Central memory CD8-positive, alpha-beta T cell (primary cell): Measurements from ENCODE around the gene C1orf210.
A peak's percentile ranks its signal among the peaks of the same experiment; 100 is the strongest.

Experiments
- ATAC-seq: fragments of 150-1000 bp; cut with Tn5 transposase; replicated peaks from 2 replicates; pipeline ENCODE4 v1.10.0; 2022; ENCODE audit warnings: mild to moderate bottlenecking, moderate FRiP score, moderate number of reproducible peaks; ENCODE audit not compliant: poor library complexity, severe bottlenecking; ENCODE audit errors: extremely low read depth
- DNase-seq, 2 donors: peaks; one replicate each; pipeline ENCODE4 v3.0.0; 2021; ENCODE audit warnings: low spot score in 2 of 2
- H3K27ac Mint-ChIP-seq: one replicate; pipeline ENCODE4 v1.8.0; 2022; ENCODE audit warnings: low read depth, mild to moderate bottlenecking, moderate library complexity, mixed read lengths
- H3K27me3 Mint-ChIP-seq: one replicate; pipeline ENCODE4 v1.8.0; 2022; ENCODE audit warnings: mixed read lengths
- H3K36me3 Mint-ChIP-seq: one replicate; pipeline ENCODE4 v1.8.0; 2022; ENCODE audit warnings: mild to moderate bottlenecking, moderate library complexity, mixed read lengths; ENCODE audit not compliant: insufficient read depth
- H3K4me1 Mint-ChIP-seq: one replicate; pipeline ENCODE4 v1.8.0; 2022; ENCODE audit warnings: mixed read lengths
- H3K4me3 Mint-ChIP-seq: one replicate; pipeline ENCODE4 v1.8.0; 2022; ENCODE audit warnings: mild to moderate bottlenecking, moderate library complexity, mixed read lengths
- H3K9me3 Mint-ChIP-seq: one replicate; pipeline ENCODE4 v1.8.0; 2022; ENCODE audit warnings: mixed read lengths

Gene C1orf210

DNA sequence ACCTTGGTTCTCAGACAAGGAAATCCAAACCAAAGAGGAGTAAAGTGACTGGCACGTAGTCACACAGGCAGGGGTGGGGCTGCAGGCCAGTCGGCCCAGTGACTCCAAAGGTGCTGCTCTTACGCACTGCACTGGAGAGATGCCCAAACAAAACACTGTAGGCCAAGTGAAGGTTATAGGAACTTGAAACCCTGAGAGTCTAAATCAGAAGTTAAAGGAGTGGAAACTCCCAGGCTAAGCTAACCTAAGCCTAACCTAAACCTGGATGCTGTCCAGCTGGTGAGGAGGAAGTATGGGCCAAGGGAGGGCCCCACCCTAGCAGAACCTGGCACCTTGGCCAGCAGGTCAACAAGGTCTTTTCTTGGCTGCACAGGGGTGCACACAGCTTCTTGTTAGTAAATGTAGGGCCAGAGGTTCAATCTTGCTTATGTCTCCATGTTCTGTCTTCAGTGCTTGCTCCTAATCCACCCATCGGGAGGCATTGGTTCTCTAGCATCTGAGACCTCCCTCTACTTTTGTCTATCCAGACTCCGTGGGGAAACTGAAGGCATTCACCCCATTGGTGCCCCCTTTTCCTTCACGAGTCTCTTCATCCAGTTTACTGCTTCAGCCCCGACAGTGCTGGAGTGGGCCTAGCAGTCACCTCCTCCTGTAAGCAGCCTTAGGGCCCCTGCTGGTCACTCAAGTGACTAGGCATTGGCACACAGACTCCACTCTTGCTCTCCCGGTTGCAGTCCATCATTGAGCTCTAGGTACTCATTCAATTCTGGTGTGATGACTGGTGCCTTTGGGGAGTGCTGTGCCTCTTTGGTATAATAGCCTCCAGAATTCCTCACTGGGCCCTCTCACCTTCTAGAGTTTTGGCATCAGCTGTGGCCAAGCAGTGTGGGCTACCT is 28.5 kb downstream of the C1orf210 start:
- ATAC-seq (no peak), DNase-seq (no peak)
- Mint-ChIP-seq H3K27ac (no peak overlapping the region), H3K36me3 (peaks cover 4% of the 10 kb centered on the region), H3K4me1 (no peaks in the 10 kb centered on the region), H3K9me3 (no peaks in the 10 kb centered on the region), H3K4me3 (no peak overlapping the region), H3K27me3 (peaks cover 37% of the 10 kb centered on the region)

DNA sequence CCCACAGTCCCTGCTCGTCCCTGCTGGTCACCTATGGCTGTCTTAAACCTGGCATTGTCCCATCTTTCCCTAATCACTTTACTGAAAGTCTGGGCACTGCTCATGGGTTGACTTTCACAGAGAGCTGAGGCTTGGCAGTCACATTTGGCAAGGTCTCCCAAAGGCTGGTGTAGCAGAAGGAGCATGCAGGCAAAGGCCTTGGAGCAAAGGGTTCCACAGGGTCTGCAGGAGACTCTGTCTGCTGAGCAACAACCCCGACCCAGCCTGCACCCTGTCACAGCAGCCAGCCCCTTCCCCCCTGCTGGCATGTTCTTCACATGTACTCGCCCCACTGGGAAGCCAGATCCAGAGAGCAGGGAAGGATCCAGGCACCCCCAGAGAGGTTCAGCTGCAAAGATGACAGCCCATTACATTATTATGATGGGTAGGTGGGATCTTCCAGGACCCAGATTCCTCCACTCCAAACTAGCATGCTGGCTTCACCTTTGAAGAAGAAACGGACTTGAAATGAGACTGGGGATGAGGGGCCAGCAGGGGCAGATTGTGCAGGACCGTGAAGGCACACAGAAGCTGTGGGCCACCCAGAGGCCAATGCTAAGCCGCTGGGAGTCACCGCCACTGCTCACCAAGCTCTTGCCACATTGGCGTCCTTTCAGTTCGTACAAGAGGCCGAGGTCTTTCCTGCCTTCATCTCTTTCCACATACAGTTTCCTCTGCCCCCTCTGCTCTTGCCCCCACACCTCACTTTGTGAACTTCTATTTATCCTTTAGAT is 29.8 kb downstream of the C1orf210 start:
- Mint-ChIP-seq H3K27ac (no peak overlapping the region), H3K36me3 (peaks cover 4% of the 10 kb centered on the region), H3K4me3 (no peak overlapping the region), H3K9me3 (no peaks in the 10 kb centered on the region), H3K4me1 (no peaks in the 10 kb centered on the region), H3K27me3 (peaks cover 45% of the 10 kb centered on the region)
- DNase-seq (no peak), ATAC-seq (no peak)

DNA sequence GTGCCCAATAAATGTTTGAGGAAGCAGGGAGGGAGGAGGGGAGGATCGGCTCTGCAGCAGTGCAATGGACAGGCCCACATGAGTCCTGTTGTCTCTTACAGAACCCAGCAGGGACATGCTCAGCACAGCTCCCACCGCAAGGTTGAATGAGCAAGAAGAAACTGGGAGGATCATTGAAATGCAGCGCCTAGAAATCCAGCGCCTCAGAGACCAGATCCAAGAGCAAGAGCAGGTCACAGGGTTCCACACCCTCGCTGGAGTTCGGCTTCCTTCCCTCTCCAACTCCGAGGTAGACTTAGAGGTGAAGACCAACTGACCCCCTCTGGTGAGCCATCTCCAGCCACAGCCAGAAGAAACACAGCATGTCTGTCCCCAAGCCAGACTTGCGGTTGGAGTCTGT is 31.5 kb downstream of the C1orf210 start:
- Mint-ChIP-seq H3K4me3 (no peak overlapping the region), H3K9me3 (no peaks in the 10 kb centered on the region), H3K36me3 (peaks cover 4% of the 10 kb centered on the region), H3K27ac (no peak overlapping the region), H3K4me1 (no peaks in the 10 kb centered on the region), H3K27me3 (peaks cover 50% of the 10 kb centered on the region)
- DNase-seq (no peak), ATAC-seq (no peak)

DNA sequence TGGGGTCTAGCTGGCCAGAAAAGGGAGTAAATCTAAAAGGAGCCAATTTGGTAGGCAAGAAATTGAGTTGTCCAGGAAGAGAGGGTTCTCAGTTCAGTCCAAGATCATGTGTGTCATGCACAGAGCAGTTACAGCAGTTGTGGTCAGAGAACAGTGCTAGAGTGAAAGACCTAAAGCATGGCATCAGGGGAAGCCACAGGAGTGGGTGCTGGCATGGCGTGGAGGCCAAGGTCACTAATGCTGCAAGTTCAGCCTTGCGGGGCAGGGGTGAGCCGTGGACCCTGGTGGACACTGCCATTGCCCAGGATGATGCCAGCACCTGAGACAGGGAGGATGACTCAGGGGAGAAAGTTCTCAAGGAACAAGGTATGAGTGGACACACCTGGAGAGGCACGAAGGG is 32.2 kb downstream of the C1orf210 start:
- H3K36me3 Mint-ChIP-seq: peaks cover 4% of the 10 kb centered on the region
- no peak for ATAC-seq
- no peak overlapping the region for H3K4me3 Mint-ChIP-seq
- H3K4me1 Mint-ChIP-seq: no peaks in the 10 kb centered on the region
- H3K27me3 Mint-ChIP-seq: peaks cover 47% of the 10 kb centered on the region
- no peaks in the 10 kb centered on the region for H3K9me3 Mint-ChIP-seq
- no peak for DNase-seq
- peak overlapping the region; percentile 3 for H3K27ac Mint-ChIP-seq

DNA sequence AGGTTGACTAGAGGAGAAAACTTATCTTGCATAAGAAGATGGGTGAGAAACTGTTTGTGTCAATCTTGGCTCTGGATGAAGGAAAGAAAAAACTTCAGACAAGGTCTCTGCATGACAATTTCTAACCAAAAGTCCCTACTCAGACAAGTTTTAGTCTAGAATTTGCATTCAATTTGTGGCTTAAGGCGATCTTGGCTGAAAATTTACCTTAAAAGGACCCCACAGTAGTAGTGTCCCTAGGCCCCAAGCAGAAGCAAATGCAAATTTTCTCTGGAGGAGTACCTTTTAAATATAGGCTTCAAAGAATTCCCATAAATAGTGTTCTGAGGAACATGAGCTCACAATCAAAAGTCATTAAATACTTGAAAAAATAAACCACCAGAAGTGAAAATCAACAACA is 33.2 kb downstream of the C1orf210 start:
- ATAC-seq: no peak
- peaks cover 41% of the 10 kb centered on the region for H3K27me3 Mint-ChIP-seq

DNA sequence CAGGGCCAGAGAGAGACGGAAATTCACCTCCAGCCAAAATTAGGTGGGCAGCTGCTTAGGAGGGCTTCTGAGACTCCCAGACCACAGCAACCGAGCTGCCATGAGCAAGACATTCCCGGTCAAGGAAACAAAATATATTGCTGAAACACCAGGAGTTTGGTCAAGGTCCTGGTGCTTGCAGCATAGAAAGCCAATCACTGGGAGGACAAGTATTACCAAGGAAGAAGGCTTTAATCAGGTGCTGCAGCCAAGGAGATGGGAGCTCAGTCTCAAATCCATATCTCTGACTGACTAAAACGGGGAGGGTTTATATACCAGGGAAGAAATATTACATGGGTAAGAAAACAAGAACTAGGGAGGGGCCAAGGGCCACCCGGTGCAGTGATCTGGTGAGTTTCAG is 34.4 kb downstream of the C1orf210 start:
- Mint-ChIP-seq H3K27ac (no peak overlapping the region), H3K36me3 (peaks cover 4% of the 10 kb centered on the region), H3K4me3 (no peak overlapping the region), H3K27me3 (peaks cover 41% of the 10 kb centered on the region), H3K4me1 (no peaks in the 10 kb centered on the region), H3K9me3 (no peaks in the 10 kb centered on the region)
- no peak for DNase-seq
- ATAC-seq: no peak

More for the DNA sequence above, 33.2 kb downstream of the C1orf210 start:
- DNase-seq: no peak
- no peaks in the 10 kb centered on the region for H3K4me1 Mint-ChIP-seq
- H3K9me3 Mint-ChIP-seq: no peaks in the 10 kb centered on the region
- no peak overlapping the region for H3K27ac Mint-ChIP-seq
- no peak overlapping the region for H3K4me3 Mint-ChIP-seq
- peaks cover 4% of the 10 kb centered on the region for H3K36me3 Mint-ChIP-seq

DNA sequence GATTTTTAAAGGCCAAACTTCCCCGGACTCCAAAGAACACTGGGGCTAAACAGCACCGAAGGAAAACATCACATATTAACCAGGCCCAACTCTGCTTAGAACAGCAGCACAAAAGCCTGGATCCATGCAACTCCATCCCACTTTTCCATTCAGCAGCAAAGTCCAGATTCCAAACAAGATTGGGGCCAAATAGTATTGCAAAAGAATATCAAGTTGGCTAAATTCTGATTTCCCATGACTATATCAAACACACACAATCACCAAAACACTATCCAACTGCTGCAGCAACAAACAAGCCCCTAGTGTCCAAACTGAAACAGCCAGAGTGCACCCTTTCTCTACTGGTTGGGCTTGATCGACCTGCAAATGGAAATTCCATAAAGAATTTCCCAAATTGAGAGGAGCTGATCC is 35.0 kb downstream of the C1orf210 start:
- DNase-seq (no peak), ATAC-seq (no peak)
- Mint-ChIP-seq H3K9me3 (no peaks in the 10 kb centered on the region), H3K27ac (no peak overlapping the region), H3K4me3 (no peak overlapping the region), H3K4me1 (no peaks in the 10 kb centered on the region), H3K27me3 (peaks cover 37% of the 10 kb centered on the region), H3K36me3 (peaks cover 4% of the 10 kb centered on the region)

DNA sequence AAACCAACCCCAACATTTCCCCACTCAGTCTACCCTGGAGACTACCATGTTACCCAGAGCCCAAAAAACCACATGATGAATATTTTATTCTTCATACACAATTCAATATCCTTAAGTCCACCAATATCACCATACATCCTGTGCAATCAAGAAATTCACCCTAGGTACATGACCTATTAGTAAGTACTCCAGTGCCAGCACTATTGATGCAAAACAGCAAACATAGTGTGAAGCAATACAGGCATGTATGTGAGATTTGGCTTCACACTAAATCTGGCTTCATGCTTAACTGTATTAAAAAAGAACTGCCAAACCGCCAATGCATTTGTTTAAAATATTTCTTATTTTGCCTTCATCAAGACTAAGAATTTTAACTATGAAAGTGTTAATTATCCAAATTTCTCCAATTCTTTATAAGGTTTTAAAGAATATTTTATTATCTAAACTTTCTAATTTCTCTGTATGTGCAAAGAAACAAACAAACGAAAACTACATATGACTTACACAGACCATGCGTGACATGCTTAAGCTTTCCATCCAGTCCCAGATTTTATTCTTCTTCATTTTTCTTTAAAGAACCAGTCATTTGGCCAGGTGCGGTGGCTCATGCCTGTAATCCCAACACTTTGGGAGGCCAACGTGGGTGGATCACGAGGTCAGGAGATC is 38.0 kb downstream of the C1orf210 start:
- Mint-ChIP-seq H3K36me3 (peaks cover 2% of the 10 kb centered on the region), H3K27me3 (peaks cover 14% of the 10 kb centered on the region), H3K4me1 (no peaks in the 10 kb centered on the region), H3K27ac (no peak overlapping the region), H3K9me3 (no peaks in the 10 kb centered on the region), H3K4me3 (no peak overlapping the region)
- ATAC-seq (no peak), DNase-seq (no peak)

DNA sequence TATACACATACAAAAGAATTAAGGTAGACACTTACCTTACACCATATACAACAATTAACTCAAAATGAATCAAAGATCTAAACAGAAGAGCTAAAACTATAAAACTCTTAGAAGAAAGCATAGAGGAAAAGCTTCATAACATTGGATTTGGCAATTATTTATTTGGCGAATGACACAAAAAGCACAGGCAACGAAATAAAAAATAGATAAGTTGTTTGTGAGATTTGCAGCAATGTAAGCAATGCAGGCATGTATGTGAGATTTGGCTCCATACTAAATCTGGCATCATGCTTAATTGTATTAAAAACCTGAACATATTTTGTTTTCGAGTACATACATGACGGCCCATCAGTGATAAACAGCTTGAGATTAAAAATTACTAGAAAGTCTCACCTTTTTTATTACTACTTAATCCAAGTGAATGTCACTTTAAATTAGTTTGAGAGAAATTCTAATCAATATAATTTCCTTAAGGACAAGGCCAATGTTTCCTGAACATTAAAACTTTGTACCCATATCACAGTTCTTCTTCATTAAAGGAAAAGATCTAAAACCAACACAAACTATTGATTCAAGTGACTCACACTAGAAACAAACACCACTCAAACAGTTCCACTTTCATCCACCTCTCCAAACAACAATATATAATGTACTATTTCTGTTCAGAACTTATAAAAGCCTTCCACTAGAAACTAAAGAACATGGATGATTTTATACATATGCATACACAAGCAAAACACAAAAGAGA is 38.7 kb downstream of the C1orf210 start:
- Mint-ChIP-seq H3K27me3 (peaks cover 13% of the 10 kb centered on the region), H3K36me3 (peaks cover 2% of the 10 kb centered on the region), H3K27ac (no peak overlapping the region), H3K4me3 (no peak overlapping the region), H3K4me1 (no peaks in the 10 kb centered on the region), H3K9me3 (no peaks in the 10 kb centered on the region)
- DNase-seq (no peak), ATAC-seq (no peak)

DNA sequence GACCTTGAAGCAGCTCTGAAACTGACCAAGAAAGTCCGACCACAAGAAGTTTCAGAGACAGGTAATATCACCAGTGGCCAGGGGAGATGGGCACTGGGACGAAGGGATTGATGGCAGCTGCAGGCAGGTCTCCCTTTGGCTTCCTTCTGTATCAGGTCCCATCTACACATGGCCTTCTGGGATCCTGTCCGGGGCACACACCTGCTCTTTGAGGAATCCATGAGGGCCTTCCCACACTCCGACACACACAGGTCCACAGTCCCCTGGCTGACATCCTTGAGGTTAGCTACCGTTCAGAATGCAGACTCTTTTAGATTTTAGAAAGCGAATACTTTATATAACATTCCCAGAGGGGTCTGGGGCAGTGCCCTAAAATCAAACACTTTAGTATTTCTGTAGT is 42.1 kb downstream of the C1orf210 start:
- H3K27ac Mint-ChIP-seq: no peak overlapping the region

DNA sequence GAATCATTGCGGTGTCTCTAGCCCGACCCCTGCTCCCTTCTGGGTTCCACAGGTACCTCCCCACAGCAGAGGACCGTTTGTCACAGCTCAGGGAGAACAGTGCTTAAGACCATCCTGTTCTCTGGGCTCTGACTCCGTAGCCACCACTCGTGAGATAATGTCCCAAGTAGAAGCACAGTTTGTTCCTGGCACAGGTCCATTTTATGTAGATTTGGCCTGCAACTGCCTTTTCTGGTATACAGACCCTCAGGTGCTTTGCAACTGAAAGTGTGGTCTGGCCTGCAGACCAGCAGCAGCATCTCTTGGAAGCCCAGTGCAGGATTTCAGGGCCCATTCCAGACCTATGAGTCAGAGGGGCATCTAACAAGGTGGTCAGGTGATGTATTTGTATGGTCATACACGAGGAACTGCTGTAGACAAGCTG is 44.0 kb downstream of the C1orf210 start:
- H3K27me3 Mint-ChIP-seq: no peaks in the 10 kb centered on the region
- peaks cover 4% of the 10 kb centered on the region for H3K9me3 Mint-ChIP-seq
- ATAC-seq (no peak), DNase-seq (no peak)
- H3K4me1 Mint-ChIP-seq: no peaks in the 10 kb centered on the region
- no peak overlapping the region for H3K27ac Mint-ChIP-seq
- H3K4me3 Mint-ChIP-seq: no peak overlapping the region
- peaks cover 2% of the 10 kb centered on the region for H3K36me3 Mint-ChIP-seq

More for the DNA sequence above, 42.1 kb downstream of the C1orf210 start:
- H3K36me3 Mint-ChIP-seq: peaks cover 2% of the 10 kb centered on the region
- DNase-seq: no peak
- H3K9me3 Mint-ChIP-seq: peaks cover 4% of the 10 kb centered on the region
- no peaks in the 10 kb centered on the region for H3K4me1 Mint-ChIP-seq
- ATAC-seq: no peak
- H3K4me3 Mint-ChIP-seq: no peak overlapping the region
- H3K27me3 Mint-ChIP-seq: no peaks in the 10 kb centered on the region

DNA sequence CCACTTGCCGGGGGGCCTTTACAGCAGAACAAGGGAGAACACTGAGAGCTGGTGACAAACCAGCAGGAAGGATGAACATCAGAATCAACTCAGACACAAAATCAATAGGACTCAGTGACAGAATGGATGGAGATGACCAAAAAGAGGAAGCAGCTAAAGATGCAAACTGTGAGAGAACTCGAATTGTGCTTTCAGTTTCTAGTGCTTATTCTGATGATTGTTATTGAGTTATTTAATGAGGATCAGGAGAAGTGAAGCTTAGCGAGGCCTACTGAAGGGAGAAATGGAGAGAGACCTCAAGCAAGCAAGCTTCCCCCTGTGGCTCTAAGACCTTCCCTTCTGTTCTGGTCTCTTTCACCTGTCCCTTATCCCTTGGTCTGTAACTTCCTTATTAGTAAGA is 45.9 kb downstream of the C1orf210 start:
- H3K27me3 Mint-ChIP-seq: peaks cover 10% of the 10 kb centered on the region
- peaks cover 1% of the 10 kb centered on the region for H3K36me3 Mint-ChIP-seq
- no peaks in the 10 kb centered on the region for H3K4me1 Mint-ChIP-seq
- DNase-seq (no peak), ATAC-seq (no peak)
- peaks cover 4% of the 10 kb centered on the region for H3K9me3 Mint-ChIP-seq
- no peak overlapping the region for H3K4me3 Mint-ChIP-seq
- H3K27ac Mint-ChIP-seq: no peak overlapping the region
